ENCODE measurements around the gene NEDD4.

DNA sequence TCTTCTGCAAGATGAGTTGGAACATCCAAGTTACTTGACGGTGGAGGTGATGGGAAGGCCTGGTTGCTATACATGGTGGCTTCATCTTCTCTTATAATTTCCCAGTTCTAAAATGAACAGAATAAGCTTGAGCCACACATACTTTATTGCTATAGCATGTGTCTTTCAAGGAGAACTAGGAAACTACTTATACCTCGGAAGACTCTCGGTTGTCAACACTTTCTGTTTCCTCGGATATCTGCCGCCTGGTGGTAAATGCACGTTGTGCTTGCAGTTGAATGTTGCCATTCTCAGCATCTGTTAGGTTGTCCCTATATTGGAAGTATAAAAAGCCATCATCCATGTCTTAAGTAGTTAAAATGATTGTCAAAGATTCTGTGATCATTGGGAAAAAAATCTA is 132.9 kb downstream of the NEDD4 start:
- TF ChIP-seq, protein P1, sequence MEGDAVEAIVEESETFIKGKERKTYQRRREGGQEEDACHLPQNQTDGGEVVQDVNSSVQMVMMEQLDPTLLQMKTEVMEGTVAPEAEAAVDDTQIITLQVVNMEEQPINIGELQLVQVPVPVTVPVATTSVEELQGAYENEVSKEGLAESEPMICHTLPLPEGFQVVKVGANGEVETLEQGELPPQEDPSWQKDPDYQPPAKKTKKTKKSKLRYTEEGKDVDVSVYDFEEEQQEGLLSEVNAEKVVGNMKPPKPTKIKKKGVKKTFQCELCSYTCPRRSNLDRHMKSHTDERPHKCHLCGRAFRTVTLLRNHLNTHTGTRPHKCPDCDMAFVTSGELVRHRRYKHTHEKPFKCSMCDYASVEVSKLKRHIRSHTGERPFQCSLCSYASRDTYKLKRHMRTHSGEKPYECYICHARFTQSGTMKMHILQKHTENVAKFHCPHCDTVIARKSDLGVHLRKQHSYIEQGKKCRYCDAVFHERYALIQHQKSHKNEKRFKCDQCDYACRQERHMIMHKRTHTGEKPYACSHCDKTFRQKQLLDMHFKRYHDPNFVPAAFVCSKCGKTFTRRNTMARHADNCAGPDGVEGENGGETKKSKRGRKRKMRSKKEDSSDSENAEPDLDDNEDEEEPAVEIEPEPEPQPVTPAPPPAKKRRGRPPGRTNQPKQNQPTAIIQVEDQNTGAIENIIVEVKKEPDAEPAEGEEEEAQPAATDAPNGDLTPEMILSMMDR (IDR thresholded peaks at IDR 0.05 in 2 of 3, conservative IDR thresholded peaks at IDR 0.05 in 1 of 3; ENCODE audit: control insufficient read depth in 2 of 3, extremely low read depth in 1 of 3, insufficient read depth in 1 of 3, low read depth in 3 of 3, low read length in 3 of 3) = no peak
- TF ChIP-seq, protein P2, sequence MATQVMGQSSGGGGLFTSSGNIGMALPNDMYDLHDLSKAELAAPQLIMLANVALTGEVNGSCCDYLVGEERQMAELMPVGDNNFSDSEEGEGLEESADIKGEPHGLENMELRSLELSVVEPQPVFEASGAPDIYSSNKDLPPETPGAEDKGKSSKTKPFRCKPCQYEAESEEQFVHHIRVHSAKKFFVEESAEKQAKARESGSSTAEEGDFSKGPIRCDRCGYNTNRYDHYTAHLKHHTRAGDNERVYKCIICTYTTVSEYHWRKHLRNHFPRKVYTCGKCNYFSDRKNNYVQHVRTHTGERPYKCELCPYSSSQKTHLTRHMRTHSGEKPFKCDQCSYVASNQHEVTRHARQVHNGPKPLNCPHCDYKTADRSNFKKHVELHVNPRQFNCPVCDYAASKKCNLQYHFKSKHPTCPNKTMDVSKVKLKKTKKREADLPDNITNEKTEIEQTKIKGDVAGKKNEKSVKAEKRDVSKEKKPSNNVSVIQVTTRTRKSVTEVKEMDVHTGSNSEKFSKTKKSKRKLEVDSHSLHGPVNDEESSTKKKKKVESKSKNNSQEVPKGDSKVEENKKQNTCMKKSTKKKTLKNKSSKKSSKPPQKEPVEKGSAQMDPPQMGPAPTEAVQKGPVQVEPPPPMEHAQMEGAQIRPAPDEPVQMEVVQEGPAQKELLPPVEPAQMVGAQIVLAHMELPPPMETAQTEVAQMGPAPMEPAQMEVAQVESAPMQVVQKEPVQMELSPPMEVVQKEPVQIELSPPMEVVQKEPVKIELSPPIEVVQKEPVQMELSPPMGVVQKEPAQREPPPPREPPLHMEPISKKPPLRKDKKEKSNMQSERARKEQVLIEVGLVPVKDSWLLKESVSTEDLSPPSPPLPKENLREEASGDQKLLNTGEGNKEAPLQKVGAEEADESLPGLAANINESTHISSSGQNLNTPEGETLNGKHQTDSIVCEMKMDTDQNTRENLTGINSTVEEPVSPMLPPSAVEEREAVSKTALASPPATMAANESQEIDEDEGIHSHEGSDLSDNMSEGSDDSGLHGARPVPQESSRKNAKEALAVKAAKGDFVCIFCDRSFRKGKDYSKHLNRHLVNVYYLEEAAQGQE (IDR thresholded peaks at IDR 0.05; ENCODE audit: low read depth, low read length) = no peak
- TF ChIP-seq CEBPB (IDR thresholded peaks at IDR 0.05; ENCODE audit: borderline replicate concordance in 1 of 2, low read depth in 2 of 2, low read length in 2 of 2) (no peak), POLR2AphosphoS5 (IDR thresholded peaks at IDR 0.05; ENCODE audit: low read length) (no peak), EZH2 (IDR thresholded peaks at IDR 0.05; ENCODE audit: borderline replicate concordance, control insufficient read depth, low read depth, low read length) (no peak), NFYB (IDR thresholded peaks at IDR 0.05; ENCODE audit: insufficient read depth, low read depth, low read length) (no peak), IRF3 (IDR thresholded peaks at IDR 0.05) (no peak), HCFC1 (IDR thresholded peaks at IDR 0.05; ENCODE audit: low read length) (no peak)

All from GM12878 (cell line).